Mesothelial cell of epicardium (in vitro differentiated cells): ENCODE results near the gene CYB561D1. TPM values are rescaled to one million over a fixed set of nuclear protein-coding genes. Genes with fewer than 3 reads are reported as not detected.
"Not testable (repeated sequence)": the region's sequence is repeated elsewhere in the genome, so short reads cannot be mapped to it uniquely, and the experiment has no call there.

ENCODE experiments used
- DNase-seq, 2 experiments: peaks; one replicate each; pipeline ENCODE4 v3.0.0; 2021; ENCODE audit warnings: low spot score in 2 of 2; ENCODE audit not compliant: unreplicated experiment in 2 of 2
- H3K27ac Mint-ChIP-seq: 2 replicates; pipeline ENCODE4 v1.8.0; 2021; ENCODE audit warnings: mixed read lengths
- H3K27me3 Mint-ChIP-seq: 2 replicates; pipeline ENCODE4 v1.8.0; 2021; ENCODE audit warnings: low read depth, mixed read lengths
- H3K36me3 Mint-ChIP-seq: 2 replicates; pipeline ENCODE4 v1.8.0; 2021; ENCODE audit warnings: mixed read lengths
- H3K4me1 Mint-ChIP-seq: 2 replicates; pipeline ENCODE4 v1.8.0; 2021; ENCODE audit warnings: mixed read lengths
- H3K4me3 Mint-ChIP-seq: 2 replicates; pipeline ENCODE4 v1.8.0; 2021; ENCODE audit warnings: mild to moderate bottlenecking, moderate library complexity, mixed read lengths
- H3K9me3 Mint-ChIP-seq: 2 replicates; pipeline ENCODE4 v1.8.0; 2021; ENCODE audit warnings: mixed read lengths
- CTCF ChIP-seq: fragments of 200-600 bp; sonication (generic); IDR thresholded peaks from one replicate; pipeline ENCODE4 v1.5.0; 2021; ENCODE audit warnings: antibody characterized with exemption; ENCODE audit not compliant: unreplicated experiment
- total RNA-seq: library from RNA; stranded (reverse); gene quantifications from 3 replicates; pipeline ENCODE4 v1.2.1, GENCODE V29; 2021

Gene CYB561D1, protein sequence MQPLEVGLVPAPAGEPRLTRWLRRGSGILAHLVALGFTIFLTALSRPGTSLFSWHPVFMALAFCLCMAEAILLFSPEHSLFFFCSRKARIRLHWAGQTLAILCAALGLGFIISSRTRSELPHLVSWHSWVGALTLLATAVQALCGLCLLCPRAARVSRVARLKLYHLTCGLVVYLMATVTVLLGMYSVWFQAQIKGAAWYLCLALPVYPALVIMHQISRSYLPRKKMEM
- 9.5 to 11.7 TPM (median 10.6 TPM) in 3 replicates for total RNA-seq

- Mint-ChIP-seq H3K4me3 (peak within 1 kb of the TSS; percentile 90), H3K27me3 (no peaks in the 10 kb centered on the region), H3K36me3 (no peaks in the 10 kb centered on the region), H3K4me1 (peaks cover 10% of the 10 kb centered on the region), H3K9me3 (no peaks in the 10 kb centered on the region), H3K27ac (peak within 1 kb of the TSS; percentile 85)
- peak; percentile 86 to 96 for DNase-seq
- peak; percentile 78 for TF ChIP-seq CTCF
Measured at GRCh38 chr1:109493805-109494539, at the start of gene CYB561D1. TSS of gene CYB561D1 (plus strand) at chr1:109494094. CDS start at chr1:109494140, 46 bp downstream.

DNA sequence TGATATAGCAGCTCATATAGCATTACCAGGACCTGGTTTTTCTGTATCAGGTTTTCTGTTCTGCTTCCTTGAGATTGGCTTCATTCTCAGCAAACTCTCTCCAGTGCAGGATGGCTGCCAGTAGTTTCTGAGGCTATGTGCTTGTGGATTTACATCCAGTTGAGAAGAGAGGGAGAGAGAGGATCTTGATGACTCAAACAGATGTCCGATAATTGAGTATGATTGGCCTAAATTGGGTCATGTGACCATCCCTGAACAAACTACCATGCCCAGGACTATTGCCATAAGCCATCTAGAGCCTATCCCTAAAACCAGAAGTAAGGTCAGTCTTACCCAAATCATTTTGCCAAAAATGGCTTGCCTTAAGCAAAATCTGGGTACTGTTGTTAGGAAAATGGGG is 49.5 kb upstream of the CYB561D1 start:
- Mint-ChIP-seq H3K4me1 (peaks cover 14% of the 10 kb centered on the region), H3K27me3 (peaks cover 22% of the 10 kb centered on the region), H3K4me3 (no peak overlapping the region), H3K36me3 (no peaks in the 10 kb centered on the region), H3K27ac (no peak overlapping the region), H3K9me3 (no peaks in the 10 kb centered on the region)
- no peak for DNase-seq
- TF ChIP-seq CTCF: no peak

DNA sequence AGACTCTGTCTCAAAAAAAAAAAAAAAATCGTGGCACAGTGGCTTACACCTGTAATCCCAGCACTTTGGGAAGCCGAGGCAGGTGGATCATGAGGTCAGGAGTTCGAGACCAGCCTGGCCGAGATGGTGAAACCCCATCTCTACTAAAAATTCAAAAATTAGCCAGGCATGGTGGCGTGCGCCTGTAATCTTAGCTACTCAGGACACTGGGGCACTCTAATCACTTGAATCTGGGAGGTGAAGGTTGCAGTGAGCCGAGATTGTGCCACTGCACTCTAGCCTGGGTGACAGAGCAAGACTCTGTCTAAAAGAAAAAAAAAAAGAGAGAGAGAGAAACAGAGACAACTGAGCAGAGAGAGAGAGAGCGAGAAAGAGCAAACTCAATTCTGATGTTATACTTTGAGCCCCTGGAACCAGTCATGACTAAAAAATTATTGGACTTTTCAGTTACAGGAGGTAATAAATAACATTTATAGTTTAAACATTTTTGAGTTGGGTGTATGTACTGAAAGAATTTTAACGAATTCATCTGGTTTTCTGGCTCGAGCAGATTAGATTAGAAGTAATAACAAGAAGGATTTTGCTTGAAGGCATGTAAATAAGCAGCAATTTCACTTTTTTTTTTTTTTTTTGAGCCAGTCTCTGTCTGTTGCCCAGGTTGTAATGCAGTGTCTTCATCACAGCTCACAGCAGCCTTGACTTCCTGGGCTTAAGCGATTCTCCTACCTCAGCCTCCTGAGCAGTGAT is 47.8 kb upstream of the CYB561D1 start:
- not testable (repeated sequence) for H3K4me3 Mint-ChIP-seq, H3K9me3 Mint-ChIP-seq, H3K36me3 Mint-ChIP-seq, DNase-seq
- Mint-ChIP-seq H3K4me1 (peaks cover 14% of the 10 kb centered on the region), H3K27me3 (peaks cover 35% of the 10 kb centered on the region), H3K27ac (peak overlapping the region; percentile 75)

- Mint-ChIP-seq H3K4me1 (peaks cover 14% of the 10 kb centered on the region), H3K9me3 (peaks cover 12% of the 10 kb centered on the region), H3K4me3 (no peak overlapping the region), H3K36me3 (no peaks in the 10 kb centered on the region), H3K27me3 (peaks cover 35% of the 10 kb centered on the region), H3K27ac (no peak overlapping the region)
- no peak for DNase-seq
- no peak for TF ChIP-seq CTCF
Measured at GRCh38 chr1:109447524-109447923, 46.4 kb upstream of the CYB561D1 start.

GRCh38 chr1:109454497-109455133 is 39.3 kb upstream of the CYB561D1 start:
- no peak for TF ChIP-seq CTCF
- no peak for DNase-seq
- Mint-ChIP-seq H3K9me3 (peaks cover 40% of the 10 kb centered on the region), H3K27ac (no peak overlapping the region), H3K4me3 (no peak overlapping the region), H3K36me3 (no peaks in the 10 kb centered on the region), H3K4me1 (no peaks in the 10 kb centered on the region), H3K27me3 (peaks cover 29% of the 10 kb centered on the region)
